Measurements from ENCODE around the gene CHRNE.
A peak's percentile ranks its signal among the peaks of the same experiment; 100 is the strongest.

The CHRNE gene

DNA sequence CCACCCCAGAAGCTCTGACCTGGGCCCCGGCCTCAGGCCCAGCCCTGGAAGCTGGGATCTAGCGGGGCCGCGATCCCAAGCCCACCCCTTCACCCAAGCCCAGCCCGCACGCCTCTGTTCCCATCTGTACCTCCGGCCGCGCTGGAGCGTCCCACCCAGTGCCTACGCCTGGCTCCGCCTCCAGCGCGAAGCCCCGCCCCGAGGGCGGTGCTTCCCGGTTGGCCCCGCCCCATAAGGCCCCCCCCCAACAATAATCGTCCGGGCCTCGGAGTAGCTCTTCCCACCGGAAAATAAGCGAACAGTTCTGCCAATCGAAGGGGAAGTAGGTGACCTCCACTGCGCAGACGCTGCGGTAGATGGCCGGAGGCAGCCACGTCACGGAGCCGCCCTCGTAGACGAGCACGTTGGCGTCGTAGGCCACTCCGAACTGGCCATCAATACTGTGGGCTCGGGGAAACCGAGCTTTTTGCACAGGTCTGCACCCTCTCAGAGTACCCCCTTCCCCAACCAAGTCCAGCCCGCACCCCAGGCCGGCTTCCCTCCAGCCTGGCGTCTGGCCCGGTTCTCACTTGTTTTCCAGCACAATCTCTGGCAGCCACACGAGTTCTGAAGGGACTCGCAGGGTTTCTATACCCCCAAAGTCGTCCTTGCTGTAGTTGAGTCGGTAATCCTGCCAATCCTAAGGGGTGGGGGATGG lies 1.1 kb downstream of the CHRNE start:
- no peak for DNase-seq

DNA sequence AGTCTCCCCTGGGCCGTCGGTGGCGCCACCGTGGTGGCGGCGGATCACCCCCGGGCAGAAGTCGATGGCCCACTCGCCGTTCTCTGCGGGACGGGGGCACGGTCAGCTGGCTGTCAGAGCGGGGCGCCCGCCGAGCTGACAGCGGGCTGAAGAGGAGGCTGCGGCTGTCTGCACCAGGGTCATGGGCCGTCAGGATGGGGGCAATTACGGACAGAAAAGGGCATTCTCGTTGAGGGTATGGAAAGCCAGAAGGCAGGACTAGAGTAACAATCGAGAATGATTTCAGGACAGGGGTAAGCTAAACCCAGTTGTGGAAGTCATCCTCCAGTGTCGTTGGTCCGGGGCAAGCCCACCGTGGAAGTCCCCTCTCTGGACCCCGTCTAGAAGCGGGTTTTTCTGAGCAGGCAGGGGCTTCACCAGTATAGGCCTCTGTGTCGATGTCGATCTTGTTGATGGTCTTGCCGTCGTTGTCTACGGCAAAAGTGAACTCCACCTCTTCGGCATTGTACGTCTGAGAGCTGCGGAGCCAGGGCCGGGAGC lies 1.7 kb downstream of the CHRNE start:
- no peak for DNase-seq

DNA sequence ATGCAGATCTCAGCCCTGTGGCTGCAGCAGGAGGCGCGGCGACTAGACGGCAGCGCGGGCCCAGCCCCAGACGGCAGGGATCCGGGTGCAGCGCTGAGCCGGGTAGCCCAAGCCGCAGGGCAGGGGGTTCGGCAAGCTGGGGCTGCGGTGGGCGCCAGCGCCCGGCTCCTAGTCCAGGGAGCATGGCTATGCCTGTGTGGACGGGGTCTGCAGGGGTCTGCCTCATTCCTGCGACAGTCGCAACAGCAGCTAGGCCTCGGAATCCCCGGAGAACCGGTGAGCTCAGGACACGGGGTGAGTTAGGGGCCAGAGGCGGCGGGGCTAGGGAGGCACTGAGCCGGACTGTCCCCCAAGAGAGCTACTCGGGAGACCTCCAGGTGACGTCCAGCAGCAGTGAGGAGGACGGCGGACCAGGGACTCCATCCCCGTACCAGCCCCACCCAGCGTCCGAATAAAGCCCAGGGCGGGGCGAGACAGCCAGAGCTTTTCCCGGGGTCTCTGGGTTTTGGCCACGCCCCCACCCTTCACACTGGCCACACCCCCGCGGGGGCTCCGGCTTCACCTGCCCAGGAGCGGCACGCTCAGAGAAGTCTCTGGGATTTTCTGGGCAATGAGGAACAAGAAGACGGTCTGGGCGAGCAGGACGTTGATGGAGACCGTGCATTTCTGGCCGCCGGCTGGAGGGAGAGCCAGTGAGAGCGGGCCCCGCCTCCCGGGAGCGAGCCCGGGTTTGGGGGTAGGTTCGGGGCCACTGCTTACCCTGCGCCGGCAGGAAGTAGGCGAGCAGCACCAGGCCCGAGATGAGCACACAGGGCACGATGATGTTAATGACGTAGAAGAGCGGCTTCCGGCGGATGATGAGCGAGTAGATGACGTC lies 2.4 kb downstream of the CHRNE start:
- DNase-seq = peak; percentile 62

DNA sequence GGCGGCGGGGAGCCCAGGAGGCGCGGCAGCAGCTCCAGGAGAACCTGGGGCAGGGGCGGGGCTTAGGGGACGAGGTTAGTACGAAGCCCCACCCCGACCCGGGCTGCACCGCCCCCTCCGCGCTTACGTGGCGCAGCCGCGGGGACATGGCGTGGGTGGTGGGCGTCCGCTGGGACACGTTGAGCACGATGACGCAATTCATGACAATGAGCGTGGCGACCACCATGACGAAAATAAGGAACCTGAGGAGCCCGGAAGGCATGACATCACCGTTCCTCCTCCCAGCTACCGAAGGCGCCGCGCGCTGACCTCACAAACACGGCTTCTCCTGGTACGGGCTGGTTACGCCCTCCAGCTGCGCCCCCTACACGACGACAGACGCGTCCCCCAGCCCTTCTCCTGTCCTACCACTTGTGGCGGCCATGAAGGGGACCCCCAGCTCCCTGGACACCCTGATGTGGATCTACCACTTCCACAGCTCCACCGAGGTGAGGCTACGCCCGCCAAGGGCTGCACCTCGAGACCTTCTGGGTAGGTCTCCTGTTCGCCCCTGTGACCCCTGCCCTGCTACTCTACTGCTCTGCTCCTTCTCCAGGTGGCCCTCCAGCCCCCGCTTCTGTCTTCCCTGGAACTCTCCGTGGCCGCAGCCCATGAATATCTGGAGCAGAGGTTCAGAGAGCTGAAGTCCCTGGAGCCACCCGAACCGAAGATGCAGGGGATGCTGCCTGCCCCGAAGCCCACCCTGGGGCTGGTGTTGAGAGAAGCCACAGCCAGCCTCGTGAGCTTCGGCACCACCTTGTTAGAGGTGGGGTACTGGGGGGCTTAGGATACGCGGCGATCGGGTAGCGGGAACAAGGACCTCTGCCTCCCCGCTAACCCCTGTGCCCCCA lies 3.3 kb downstream of the CHRNE start, which contains the start of gene C17orf107:
Gene C17orf107, plus strand, starts transcription at position 196 of the 890 bp plus-strand sequence. Its CDS starts 227 bp downstream, at position 423.
- peak; percentile 86 for DNase-seq

DNA sequence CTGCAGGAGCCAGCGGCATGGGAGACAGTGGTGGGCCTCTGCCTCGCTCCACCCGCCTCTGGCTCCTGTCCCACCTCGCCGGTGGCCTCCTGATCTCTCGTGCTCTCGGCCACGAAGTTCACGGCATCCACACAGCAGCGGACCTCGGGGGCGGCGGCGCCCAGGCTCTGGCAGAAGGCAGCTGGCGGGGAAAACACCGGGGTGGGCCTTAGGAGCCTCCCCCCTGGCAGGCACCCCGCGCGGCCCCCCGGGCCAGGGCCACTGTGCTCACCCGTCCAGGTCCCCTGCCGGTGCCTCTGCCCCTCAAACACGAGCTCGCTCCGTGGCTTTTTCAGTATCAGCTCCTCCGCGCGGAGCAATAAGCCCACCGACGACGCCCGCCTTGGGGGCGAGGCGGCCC lies 4.0 kb downstream of the CHRNE start:
- no peak for DNase-seq

DNA sequence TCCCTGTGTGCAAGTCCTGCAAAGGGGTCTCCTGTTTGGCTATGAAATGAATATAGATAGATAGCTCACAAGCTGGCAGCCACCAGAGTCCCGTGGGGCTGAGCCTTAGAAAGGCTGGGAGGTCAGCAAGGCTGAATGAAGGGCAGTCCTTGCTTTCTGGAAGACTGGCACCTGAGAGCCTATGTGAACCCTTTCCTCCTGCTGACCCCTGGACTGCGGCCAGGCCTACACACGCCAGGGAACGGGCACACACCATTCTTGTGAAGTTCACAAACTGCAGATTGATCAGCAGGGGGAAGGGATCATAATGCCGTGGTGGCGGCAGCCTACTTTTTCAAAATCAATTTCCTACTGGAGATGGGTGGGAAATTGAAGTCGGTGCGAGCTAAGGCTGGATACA lies 4.5 kb downstream of the CHRNE start:
- no peak for DNase-seq

DNA sequence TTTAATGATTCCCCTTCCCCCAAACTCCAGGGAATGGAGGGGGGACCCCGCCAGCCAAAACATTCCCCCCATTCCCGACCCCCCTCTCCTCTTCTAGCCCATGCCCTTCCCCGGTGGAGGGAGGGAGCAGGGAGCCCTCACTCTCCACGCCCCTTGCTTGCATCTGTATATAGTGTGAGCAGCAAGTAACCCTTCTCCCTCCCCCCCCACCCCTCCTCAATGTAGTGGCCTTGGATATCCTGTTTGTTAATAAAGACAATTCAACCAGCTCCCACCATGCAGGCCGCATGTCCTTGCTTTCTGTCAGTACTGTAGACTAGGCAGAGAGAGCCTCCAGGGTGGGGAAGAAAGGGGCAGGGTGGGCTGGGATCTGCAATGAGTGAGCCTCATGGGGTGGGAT lies 5.1 kb downstream of the CHRNE start:
- no peak for DNase-seq

DNA sequence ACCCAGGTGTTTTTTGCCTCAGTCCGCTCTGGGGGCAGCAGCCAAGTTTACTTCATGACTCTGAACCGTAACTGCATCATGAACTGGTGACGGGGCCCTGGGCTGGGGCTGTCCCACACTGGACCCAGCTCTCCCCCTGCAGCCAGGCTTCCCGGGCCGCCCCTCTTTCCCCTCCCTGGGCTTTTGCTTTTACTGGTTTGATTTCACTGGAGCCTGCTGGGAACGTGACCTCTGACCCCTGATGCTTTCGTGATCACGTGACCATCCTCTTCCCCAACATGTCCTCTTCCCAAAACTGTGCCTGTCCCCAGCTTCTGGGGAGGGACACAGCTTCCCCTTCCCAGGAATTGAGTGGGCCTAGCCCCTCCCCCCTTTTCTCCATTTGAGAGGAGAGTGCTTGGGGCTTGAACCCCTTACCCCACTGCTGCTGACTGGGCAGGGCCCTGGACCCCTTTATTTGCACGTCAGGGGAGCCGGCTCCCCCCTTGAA lies 5.7 kb downstream of the CHRNE start:
- DNase-seq = no peak

DNA sequence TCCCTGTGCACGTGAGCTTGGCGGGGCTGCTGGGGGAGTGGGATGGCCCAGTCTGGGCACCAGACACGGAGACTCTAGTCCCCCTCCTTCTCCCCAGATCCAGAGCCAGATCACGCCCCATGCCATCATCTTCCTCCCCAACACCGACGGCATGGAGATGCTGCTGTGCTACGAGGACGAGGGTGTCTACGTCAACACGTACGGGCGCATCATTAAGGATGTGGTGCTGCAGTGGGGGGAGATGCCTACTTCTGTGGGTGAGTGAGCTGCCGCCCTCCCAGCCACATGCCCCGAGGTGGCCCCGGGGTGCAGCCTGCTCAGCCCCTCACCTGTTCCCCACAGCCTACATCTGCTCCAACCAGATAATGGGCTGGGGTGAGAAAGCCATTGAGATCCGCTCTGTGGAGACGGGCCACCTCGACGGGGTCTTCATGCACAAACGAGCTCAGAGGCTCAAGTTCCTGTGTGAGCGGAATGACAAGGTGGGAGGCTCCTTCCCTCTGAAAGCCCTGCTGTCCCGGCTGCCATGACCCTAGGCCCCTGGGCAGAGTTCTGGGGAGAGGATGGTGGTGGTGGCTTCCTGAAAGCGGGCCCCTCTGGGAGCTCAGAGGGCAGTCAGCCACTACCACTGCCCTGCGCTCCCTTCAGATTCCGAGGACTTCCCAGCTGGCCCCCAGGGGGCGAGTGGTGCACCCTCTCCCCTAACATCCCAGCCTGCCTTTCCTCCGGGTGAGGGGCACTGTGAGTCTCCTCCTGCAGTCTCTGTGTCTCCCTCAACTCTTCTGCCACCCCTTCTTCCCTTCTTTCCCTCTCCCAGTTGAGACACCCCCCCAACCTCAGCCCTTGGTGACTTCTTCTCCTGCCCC lies 6.3 kb downstream of the CHRNE start:
- no peak for DNase-seq

DNA sequence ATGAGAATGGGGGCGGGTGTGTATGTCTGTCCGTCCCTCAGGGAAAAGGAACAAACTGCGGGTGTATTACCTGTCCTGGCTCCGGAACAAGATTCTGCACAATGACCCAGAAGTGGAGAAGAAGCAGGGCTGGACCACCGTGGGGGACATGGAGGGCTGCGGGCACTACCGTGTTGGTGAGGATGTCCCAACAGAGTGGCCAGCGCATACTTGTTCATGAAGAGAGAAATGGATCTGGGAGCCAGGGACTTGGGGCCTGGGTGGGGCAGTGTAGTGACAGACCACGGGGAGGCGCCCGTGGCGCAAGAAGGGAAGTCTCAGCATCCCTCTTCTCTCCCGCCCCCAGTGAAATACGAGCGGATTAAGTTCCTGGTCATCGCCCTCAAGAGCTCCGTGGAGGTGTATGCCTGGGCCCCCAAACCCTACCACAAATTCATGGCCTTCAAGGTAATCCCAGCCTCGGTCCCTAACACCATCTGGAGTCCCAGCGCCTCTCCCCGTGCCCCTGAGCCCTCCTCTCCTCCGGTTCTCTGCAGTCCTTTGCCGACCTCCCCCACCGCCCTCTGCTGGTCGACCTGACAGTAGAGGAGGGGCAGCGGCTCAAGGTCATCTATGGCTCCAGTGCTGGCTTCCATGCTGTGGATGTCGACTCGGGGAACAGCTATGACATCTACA lies 7.1 kb downstream of the CHRNE start:
- DNase-seq = no peak

DNA sequence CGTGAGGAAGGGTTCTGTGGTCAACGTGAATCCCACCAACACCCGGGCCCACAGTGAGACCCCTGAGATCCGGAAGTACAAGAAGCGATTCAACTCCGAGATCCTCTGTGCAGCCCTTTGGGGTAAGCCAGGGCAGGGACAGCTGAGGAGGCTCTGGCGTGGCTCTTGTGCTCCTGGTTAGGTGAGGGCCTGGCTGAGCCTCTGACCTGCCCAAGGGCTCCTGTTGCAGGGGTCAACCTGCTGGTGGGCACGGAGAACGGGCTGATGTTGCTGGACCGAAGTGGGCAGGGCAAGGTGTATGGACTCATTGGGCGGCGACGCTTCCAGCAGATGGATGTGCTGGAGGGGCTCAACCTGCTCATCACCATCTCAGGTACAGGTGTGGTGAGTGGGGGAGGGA lies 7.8 kb downstream of the CHRNE start:
- no peak for DNase-seq

DNA sequence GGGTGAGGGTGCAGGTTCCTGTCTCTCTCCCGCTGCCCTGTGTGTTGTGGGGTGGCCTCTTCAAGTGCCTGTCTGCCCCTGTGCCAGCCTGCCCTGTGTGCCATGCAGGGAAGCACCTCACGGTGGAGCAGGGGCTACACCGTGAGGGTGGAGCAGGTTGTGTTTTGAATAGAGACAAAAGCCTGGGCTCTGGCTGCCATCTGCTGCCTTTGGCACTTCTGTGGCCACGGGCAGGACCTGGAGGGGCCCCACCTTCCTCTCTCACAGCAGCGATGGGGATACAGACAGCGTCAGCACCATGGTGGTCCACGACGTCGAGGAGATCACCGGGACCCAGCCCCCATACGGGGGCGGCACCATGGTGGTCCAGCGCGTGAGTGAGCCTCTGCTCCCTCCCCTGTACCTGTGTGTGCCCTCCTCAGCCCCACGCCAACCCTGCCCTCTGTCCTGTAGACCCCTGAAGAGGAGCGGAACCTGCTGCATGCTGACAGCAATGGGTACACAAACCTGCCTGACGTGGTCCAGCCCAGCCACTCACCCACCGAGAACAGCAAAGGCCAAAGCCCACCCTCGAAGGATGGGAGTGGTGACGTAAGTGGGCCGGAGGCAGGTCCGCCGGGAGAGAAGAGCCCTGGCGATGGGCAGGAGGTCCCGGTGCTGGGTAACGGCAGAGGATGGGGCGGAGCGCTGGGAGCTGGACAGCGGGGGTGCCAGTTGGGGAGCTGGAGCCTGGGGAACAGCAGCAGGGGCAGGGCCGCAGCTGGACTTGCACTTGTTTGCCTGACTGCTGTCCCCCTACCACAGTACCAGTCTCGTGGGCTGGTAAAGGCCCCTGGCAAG lies 9.0 kb downstream of the CHRNE start:
- DNase-seq = no peak

DNA sequence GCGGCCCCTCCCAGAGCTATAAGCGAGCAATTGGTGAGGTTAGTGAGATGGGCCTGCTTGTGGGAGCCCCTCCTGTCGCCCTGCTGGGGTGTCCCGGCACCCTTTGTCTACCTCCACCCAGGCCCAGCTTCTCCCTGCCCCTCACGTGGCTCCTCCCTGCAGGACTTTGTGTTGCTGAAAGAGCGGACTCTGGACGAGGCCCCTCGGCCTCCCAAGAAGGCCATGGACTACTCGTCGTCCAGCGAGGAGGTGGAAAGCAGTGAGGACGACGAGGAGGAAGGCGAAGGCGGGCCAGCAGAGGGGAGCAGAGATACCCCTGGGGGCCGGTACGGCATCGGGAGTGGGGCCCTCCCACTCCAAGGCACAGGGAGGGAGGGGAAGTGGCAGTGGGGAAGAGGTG lies 9.6 kb downstream of the CHRNE start:
- no peak for DNase-seq

DNA sequence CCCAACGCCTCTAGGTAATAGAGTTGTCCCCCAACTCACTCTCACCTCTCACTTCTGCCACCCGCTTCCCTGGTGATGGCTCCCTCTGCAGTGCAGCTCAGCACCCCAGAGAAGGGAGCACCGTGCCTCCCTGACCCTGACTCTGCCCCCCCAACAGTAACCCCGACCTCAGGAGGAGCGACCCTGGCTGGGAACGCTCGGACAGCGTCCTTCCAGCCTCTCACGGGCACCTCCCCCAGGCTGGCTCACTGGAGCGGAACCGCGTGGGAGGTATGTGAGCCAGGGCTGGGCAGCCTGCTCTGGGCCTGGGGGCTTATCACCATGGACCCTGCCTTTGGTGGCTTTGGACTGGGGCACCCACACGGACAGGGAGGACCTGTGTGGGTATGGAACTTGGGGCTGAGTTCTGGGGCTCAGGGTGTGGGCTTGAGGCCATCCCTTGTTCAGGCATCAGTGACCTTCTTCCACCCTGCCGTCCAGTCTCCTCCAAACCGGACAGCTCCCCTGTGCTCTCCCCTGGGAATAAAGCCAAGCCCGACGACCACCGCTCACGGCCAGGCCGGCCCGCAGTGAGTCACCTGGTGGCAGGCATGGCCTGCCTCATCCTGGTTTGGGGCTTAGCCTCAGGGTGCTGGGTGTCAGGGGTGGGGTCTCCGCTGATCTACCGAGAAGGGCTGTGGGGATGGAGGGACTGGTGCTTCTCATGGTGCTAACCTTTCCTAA lies 10.2 kb downstream of the CHRNE start:
- DNase-seq = no peak

DNA sequence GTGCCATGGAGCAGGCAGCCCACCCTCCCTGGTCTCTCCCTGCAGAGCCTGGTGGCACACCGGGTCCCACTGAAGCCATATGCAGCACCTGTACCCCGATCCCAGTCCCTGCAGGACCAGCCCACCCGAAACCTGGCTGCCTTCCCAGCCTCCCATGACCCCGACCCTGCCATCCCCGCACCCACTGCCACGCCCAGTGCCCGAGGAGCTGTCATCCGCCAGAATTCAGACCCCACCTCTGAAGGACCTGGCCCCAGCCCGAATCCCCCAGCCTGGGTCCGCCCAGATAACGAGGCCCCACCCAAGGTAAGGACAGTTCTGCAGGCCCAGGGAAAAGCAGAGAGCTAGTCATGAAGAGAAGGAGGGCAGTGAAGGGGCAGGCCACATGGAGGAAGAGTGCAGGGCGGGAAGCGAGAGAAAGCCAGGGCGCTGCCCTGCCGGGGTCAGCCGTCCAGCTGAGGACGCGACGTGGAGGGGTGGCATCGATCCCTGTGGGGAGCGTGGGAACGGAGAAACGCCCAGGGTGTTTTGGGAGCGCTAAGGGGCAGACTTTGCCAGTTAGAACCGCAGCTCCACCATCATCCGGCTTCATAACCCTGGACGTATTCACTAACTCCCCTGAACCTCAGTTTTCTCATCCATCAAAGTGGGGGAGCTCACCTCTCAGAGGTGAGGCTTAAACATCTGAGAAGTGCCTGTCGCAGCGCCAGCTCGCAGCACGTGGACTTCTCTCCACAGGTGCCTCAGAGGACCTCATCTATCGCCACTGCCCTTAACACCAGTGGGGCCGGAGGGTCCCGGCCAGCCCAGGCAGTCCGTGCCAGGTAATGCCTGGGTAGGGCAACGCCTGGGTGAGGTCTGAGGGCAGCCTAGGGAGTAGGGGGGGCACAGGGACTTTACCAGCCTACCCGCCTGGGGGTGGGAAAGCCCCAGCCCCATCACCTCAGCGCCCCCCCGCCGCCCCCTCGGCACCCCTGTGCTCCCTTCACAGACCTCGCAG lies 11.2 kb downstream of the CHRNE start:
- DNase-seq = no peak

DNA sequence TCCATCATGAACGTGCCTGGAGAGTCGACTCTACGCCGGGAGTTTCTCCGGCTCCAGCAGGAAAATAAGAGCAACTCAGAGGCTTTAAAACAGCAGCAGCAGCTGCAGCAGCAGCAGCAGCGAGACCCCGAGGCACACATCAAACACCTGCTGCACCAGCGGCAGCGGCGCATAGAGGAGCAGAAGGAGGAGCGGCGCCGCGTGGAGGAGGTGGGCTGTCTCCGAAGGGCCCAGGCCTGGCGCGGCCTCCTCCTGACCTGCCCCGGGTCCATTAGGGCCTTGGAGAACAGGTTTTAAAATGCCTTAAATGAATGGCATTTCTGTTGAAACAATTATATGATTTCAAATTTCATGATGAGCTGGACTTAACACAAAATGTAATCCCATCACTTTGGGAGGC lies 15.3 kb downstream of the CHRNE start:
- DNase-seq = no peak

DNA sequence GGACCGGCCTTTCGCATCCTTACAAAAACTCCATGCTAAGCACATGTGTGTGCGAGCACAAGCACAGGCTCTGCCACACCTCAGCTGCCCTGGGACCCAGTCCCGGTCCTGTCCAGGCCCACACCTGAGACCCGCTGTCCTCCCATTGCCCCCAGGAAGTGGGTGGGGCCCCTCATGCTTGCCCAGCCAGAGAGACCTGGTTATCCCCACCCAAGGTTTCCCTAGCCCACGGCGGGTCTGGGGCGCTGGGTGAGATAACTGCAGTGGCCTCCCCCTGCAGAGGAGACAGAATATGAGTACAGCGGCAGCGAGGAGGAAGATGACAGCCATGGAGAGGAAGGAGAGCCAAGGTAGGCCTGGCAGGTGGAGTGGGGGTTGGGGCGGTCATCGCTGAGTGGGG lies 16.1 kb downstream of the CHRNE start:
- DNase-seq = no peak

DNA sequence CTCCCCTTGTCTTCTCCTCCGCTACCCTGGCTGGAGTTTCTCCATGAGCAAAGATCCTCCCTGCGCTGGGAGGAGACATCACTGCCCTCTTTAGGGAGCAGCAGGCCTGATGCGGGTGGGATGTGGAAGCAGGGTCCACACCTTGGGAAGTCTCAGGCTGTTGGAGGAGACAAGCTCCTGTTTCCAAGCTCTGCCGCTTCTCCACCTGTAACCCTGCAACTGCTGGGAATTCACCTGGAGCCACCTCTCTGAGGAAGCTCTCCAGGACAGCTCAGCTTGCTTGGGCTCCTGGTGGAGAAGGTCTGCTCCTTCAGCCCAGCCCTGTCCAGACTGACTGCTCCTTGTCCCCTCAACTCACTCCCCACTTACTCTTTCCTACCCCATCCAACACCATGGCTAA lies 18.4 kb downstream of the CHRNE start:
- no peak for DNase-seq
